ENCODE measurements around the gene CDCA3. TPM values are rescaled to one million over a fixed set of nuclear protein-coding genes. Genes with fewer than 3 reads are reported as not detected.

CDCA3 gene
- total RNA-seq, 3 donors from 2014 or later = 2.8 to 15.3 (median 5.2) TPM

GRCh38 chr12:6863033-6863432 lies 11.9 kb upstream of the CDCA3 start:
- Histone ChIP-seq H3K36me3 (ENCODE audit: low read depth) (peaks cover 7% of the 10 kb centered on the region), H3K4me3 (no peak overlapping the region), H3K9me3 (no peaks in the 10 kb centered on the region), H3K4me1 (ENCODE audit: low read depth) (peaks cover 3% of the 10 kb centered on the region)
- peak in 1 of 3 donors; percentile 44 for DNase-seq
- no peak for ATAC-seq
- intact Hi-C loops (cut with DNase I, micrococcal nuclease) = no loop called here
- TF ChIP-seq, protein P1, sequence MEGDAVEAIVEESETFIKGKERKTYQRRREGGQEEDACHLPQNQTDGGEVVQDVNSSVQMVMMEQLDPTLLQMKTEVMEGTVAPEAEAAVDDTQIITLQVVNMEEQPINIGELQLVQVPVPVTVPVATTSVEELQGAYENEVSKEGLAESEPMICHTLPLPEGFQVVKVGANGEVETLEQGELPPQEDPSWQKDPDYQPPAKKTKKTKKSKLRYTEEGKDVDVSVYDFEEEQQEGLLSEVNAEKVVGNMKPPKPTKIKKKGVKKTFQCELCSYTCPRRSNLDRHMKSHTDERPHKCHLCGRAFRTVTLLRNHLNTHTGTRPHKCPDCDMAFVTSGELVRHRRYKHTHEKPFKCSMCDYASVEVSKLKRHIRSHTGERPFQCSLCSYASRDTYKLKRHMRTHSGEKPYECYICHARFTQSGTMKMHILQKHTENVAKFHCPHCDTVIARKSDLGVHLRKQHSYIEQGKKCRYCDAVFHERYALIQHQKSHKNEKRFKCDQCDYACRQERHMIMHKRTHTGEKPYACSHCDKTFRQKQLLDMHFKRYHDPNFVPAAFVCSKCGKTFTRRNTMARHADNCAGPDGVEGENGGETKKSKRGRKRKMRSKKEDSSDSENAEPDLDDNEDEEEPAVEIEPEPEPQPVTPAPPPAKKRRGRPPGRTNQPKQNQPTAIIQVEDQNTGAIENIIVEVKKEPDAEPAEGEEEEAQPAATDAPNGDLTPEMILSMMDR (IDR thresholded peaks at IDR 0.05) = no peak

DNA sequence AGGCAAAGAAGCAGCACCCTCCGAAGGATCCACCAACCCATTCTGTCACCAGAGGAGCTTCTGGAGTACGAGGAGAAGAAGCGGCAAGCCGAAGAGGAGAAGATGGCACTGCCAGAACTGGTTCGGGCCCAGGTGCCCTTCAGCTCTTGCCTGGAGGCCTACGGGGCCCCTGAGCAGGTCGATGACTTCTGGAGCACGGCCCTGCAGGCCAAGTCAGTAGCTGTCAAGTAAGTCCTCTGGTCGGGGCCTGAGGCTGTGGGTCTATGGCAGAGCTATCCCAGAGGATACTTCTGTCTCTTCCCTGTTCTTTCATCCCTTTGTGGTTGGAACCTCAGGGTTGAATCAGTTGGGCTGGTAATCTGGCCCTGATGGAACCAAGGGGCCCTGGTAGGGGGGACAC lies 10.3 kb upstream of the CDCA3 start:
- H3K4me3 ChIP-seq = no peak overlapping the region
- no peak for ATAC-seq
- peaks cover 7% of the 10 kb centered on the region for H3K36me3 ChIP-seq (ENCODE audit: low read depth)
- no peaks in the 10 kb centered on the region for H3K4me1 ChIP-seq (ENCODE audit: low read depth)
- no peaks in the 10 kb centered on the region for H3K9me3 ChIP-seq
- peak in 1 of 3 donors; percentile 41 for DNase-seq
- TF ChIP-seq, protein P1 (IDR thresholded peaks at IDR 0.05) = no peak
- intact Hi-C loops (cut with DNase I, micrococcal nuclease) = no loop called here

- Histone ChIP-seq H3K4me1 (ENCODE audit: low read depth) (no peaks in the 10 kb centered on the region), H3K4me3 (no peak overlapping the region), H3K36me3 (ENCODE audit: low read depth) (peaks cover 7% of the 10 kb centered on the region), H3K9me3 (no peaks in the 10 kb centered on the region)
- DNase-seq = peak in 1 of 3 donors; percentile 25
- TF ChIP-seq, protein P1 (IDR thresholded peaks at IDR 0.05) = no peak
- intact Hi-C loops (cut with DNase I, micrococcal nuclease) = no loop called here
- no peak for ATAC-seq
These were observed 9.9 kb upstream of the CDCA3 start for GRCh38 chr12:6860942-6861341.

DNA sequence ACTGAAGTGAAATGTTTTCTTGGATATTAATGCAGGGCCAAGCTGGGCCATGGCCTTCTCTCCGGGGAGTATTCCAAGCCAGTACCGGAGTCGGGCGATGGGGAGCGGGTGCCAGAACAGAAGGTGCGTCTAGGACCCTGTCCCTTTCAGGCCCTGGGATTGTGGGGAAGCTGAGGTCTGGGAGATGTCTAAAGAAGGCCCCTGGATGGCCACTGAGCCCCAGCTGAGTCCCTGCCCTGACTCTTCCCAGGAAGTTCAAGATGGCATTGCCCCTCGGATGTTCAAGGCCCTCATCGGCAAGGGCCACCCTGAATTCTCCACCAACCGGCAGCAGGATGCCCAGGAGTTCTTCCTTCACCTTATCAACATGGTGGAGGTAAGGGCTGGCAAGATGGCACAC lies 9.0 kb upstream of the CDCA3 start:
- DNase-seq (peak in 1 of 3 donors; percentile 26), ATAC-seq (no peak)
- Histone ChIP-seq H3K4me3 (no peak overlapping the region), H3K9me3 (no peaks in the 10 kb centered on the region), H3K36me3 (ENCODE audit: low read depth) (peaks cover 7% of the 10 kb centered on the region), H3K4me1 (ENCODE audit: low read depth) (no peaks in the 10 kb centered on the region)
- TF ChIP-seq, protein P1 (IDR thresholded peaks at IDR 0.05) = no peak
- intact Hi-C loops (cut with DNase I, micrococcal nuclease) = no loop called here

GRCh38 chr12:6858799-6859198 lies 7.7 kb upstream of the CDCA3 start:
- no peak for DNase-seq
- peaks cover 7% of the 10 kb centered on the region for H3K36me3 ChIP-seq (ENCODE audit: low read depth)
- intact Hi-C loops (cut with DNase I, micrococcal nuclease) = no loop called here
- no peaks in the 10 kb centered on the region for H3K9me3 ChIP-seq
- TF ChIP-seq, protein P1 (IDR thresholded peaks at IDR 0.05) = no peak
- peaks cover under 1% of the 10 kb centered on the region for H3K4me1 ChIP-seq (ENCODE audit: low read depth)
- H3K4me3 ChIP-seq = no peak overlapping the region
- no peak for ATAC-seq

DNA sequence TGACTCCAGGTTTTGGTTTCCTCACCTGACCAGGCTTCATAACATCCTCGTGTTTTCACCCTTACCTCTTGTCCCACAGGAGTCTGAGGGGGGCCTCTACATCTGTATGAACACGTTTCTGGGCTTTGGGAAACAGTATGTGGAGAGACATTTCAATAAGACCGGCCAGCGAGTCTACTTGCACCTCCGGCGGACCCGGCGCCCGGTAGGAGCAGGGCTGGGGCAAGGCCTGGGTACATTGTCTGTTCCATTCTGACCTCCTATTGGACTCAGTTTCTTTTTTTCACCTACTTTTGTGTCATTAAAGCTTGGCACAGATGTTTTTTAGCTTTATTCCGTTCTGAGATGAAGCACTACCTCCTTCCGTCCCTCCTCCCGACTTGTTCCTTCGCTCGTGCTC lies 4.2 kb upstream of the CDCA3 start:
- Histone ChIP-seq H3K36me3 (ENCODE audit: low read depth) (no peaks in the 10 kb centered on the region), H3K4me3 (no peak overlapping the region), H3K4me1 (ENCODE audit: low read depth) (peaks cover 19% of the 10 kb centered on the region), H3K9me3 (no peaks in the 10 kb centered on the region)
- TF ChIP-seq, protein P1 (IDR thresholded peaks at IDR 0.05) = no peak
- intact Hi-C loops (cut with DNase I, micrococcal nuclease) = no loop called here
- DNase-seq = no peak
- no peak for ATAC-seq
